HG03439 (cell line): ENCODE results near the gene PCDHA5.

Source experiments
- ATAC-seq: cut with Tn5 transposase; IDR thresholded peaks from one replicate; pipeline ENCODE4 v1.9.1; 2021; ENCODE audit warnings: mild to moderate bottlenecking, moderate library complexity; ENCODE audit not compliant: unreplicated experiment

Gene PCDHA5

GRCh38 chr5:140857987-140858240, 36.5 kb downstream of the PCDHA5 start:
- no peak for ATAC-seq

DNA sequence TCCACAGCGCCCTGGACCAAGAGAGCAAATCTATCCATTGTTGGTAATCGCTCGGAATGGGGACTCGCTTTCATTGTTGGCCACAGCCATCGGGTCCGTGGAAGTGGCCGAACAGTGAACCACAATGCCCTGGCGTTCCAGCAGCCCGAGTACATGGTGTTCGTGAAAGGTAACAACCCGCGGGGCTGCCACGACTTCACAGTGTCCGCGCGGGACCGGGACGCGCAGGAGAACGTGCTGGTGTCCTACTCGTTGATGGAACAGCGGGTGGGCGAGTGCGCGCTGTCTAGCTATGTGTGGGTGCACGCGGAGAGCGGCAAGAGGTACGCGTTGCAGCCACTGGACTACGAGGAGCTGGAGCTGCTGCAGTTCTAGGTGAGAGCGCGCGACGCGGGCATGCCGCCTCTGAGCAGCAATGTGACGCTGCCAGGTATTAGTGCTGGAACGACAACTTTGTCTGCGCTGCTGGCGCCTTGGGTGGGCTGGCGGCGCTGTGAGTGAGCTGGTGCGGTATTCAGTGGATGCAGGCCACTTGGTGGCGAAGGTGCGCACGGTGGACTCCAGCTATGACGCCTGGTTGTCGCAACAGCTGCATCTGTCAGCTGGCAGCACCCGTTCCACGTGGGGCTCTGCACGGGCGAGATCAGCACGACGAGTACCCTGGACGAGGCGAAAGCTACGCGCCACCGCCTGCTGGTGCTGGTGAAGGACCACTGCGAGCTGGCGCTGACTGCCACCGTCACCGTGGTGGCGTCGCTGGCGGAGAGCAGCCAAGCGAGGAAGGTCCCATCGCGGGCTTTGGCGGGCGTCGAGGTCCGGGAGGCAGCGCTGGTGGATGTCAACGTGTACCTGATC, 41.3 kb downstream of the PCDHA5 start:
- no peak for ATAC-seq

DNA sequence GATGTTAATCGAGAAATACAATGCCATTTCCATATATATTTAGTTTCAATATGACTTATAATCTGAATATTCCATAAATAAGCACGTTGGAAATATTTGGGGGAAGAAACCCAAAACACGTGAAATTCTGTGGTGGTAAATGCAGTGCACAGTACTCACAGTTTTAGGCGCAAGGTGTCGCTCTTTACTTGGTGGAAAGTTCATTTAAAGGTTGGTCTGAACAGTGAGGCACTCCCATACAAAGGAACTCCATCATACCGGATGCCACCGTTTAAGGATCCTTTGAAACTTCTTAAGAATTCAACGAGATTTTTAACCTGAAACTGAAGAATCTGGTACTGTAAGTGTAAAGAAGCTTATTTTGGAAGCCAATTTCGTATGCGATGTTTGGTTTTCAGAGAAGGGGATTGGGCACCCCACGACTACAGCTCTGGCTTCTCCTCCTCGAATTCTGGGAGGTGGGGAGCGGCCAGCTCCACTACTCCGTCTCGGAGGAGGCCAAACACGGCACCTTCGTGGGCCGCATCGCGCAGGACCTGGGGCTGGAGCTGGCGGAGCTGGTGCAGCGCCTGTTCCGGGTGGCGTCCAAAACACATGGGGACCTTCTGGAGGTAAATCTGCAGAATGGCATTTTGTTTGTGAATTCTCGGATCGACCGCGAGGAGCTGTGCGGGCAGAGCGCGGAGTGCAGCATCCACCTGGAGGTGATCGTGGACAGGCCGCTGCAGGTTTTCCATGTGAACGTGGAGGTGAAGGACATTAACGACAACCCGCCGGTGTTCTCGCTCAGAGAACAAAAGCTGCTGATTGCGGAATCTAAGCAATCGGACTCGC, 47.5 kb downstream of the PCDHA5 start, which contains the start of gene PCDHA11:
Gene PCDHA11, plus strand, starts transcription at position 237 of the 834 bp plus-strand sequence. Its CDS starts 147 bp downstream, at position 384.
- no peak for ATAC-seq

DNA sequence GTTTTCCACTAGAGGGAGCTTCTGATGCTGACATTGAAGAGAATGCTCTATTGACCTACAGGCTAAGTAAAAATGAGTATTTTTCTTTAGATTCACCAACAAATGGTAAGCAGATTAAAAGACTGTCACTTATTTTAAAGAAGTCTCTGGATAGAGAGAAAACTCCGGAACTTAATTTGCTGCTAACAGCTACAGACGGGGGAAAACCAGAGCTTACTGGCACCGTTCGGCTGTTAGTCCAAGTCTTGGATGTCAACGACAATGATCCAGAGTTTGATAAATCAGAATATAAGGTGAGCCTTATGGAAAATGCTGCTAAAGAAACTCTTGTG, 48.1 kb downstream of the PCDHA5 start:
- no peak for ATAC-seq

- ATAC-seq: no peak
Measured at GRCh38 chr5:140870221-140871201, 49.1 kb downstream of the PCDHA5 start.
